K562 (cell line): ENCODE results near the gene TPRG1L. TPM values are rescaled to one million over a fixed set of nuclear protein-coding genes. Genes with fewer than 3 reads are reported as not detected.

Experiments used
- HNRNPH1 ChIP-seq: fragments of 200-400 bp; formaldehyde crosslinking; optimal IDR thresholded peaks from 2 replicates; pipeline ENCODE3; 2017; ENCODE audit warnings: low read depth, mild to moderate bottlenecking, low read length, moderate library complexity
- HOXB6 ChIP-seq: fragments of 250-450 bp; sonication (Bioruptor Pico); IDR thresholded peaks from 2 replicates; pipeline ENCODE4 v1.5.1; 2022; ENCODE audit warnings: mild to moderate bottlenecking, borderline replicate concordance
- THRAP3 ChIP-seq: fragments of 450-650 bp; IDR thresholded peaks from 2 replicates; pipeline ENCODE4 v1.6.1; 2016; ENCODE audit warnings: mild to moderate bottlenecking, inconsistent platforms, borderline replicate concordance
- TSC22D4 ChIP-seq: fragments of 450-650 bp; IDR thresholded peaks from 2 replicates; pipeline ENCODE4 v1.6.1; 2016; ENCODE audit warnings: missing genetic modification characterization, missing biosample characterization, control low read depth
- ZNF140 ChIP-seq: fragments of 250-450 bp; sonication (Bioruptor Pico); IDR thresholded peaks from 2 replicates; pipeline ENCODE4 v1.8.0; 2021; ENCODE audit warnings: moderate library complexity, mild to moderate bottlenecking, inconsistent platforms
- ZNF311 ChIP-seq: fragments of 250-450 bp; sonication (Bioruptor Pico); IDR thresholded peaks from 2 replicates; pipeline ENCODE4 v1.4.0; 2020; ENCODE audit warnings: mild to moderate bottlenecking, moderate library complexity
- polyA plus RNA-seq, 8 experiments: library from polyadenylated mRNA; depleted of rRNA in 4 of 8; stranded (reverse) in 5 of 8; unstranded in 3 of 8; fragments of >200 nt; fragmentation: Nextera tagmentation in 2 of 8; fragmentation: Illumina TruSeq in 1 of 8; extraction: Ambion mirVana in 2 of 8; extraction: Trizol in 1 of 8; gene quantifications; 2 replicates each; pipeline versions ENCODE4 v1.2.1 to v1.2.3, GENCODE V29; 2011 to 2014; ENCODE audit warnings: inconsistent platforms in 1 of 8, missing spikeins in 1 of 8
- total RNA-seq, 7 experiments: library from RNA; depleted of rRNA in 6 of 7; stranded (reverse); fragments of >200 nt in 6 of 7; fragmentation: Illumina TruSeq in 2 of 7; extraction: Trizol in 2 of 7; gene quantifications; 2 replicates each; pipeline versions ENCODE4 v1.2.1 to v1.2.3, GENCODE V29; 2011 to 2021; ENCODE audit warnings: low replicate concordance in 1 of 7
- TF ChIP-seq, protein P1 (sequence below): sonication (generic); formaldehyde crosslinking; IDR thresholded peaks from 2 replicates; pipeline ENCODE4 v1.8.0; 2022; ENCODE audit warnings: mild to moderate bottlenecking, missing genetic modification reagents
- TF ChIP-seq, protein P2 (sequence below): fragments of 450-650 bp; formaldehyde crosslinking; IDR thresholded peaks from 2 replicates; pipeline ENCODE4 v1.4.0; 2022; ENCODE audit warnings: missing genetic modification characterization
- TF ChIP-seq, protein P3 (sequence below): fragments of 250-450 bp; sonication (Bioruptor Pico); IDR thresholded peaks from 2 replicates; pipeline ENCODE4 v1.5.0; 2021; ENCODE audit warnings: mild to moderate bottlenecking, moderate library complexity
- TF ChIP-seq, protein P4 (sequence below): fragments of 200-800 bp; sonication (Bioruptor generic); IDR thresholded peaks from 2 replicates; pipeline ENCODE4 v1.6.1; 2016; ENCODE audit warnings: missing genetic modification characterization, missing compliant biosample characterization

Gene TPRG1L
- total and polyA plus RNA-seq, 9 of the 15 experiments (the other 6 are each of a cell fraction or from before 2014, with no cell fraction given) = 1.6 to 11.0 (median 6.2) TPM

DNA sequence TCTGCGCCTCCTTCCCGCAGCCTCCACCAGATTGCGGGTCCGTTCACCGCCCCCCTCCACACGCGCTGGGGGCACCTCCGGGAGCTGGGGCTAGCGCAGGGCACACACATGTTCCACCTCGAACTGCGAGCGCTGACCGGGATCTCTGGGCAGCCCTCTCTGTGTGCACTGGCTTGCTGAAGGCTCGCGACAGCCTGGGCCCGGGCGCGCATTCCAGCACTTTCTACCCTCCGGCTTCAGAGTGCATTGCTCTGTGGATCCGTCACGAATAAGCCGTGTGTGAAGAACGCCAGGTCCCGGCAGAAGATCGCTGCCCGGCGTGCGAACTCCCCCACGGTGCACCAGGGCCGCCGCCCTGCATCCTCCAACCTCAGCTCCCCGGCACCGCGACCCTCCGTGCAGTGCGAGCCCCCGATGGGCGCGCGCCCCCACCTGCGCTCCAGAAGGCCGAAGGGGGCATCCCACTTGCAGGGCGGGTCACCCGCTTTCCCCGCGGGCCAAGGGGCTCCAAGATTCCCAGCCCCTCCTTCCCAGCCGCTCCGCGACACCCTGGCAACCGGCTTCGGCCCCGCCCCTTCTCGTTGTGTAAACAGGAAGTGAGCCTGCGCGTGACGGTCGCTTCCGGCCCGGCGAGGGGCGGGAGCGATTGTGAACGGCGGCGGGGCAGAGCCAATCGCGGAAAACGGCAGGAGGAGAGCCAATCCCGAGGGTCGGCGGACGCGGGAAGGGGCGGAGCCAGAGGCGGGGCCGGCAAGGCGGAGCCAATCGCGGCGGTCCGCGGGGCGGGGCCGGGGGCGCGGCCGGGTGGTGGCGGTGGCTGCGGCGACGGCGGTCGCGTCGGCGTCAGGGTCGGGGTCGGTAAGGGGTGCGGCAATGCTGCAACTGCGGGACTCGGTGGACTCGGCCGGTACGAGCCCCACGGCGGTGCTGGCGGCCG is at the start of gene TPRG1L (continued):
- TF ChIP-seq HNRNPH1 = no peak
- TF ChIP-seq, protein P1, sequence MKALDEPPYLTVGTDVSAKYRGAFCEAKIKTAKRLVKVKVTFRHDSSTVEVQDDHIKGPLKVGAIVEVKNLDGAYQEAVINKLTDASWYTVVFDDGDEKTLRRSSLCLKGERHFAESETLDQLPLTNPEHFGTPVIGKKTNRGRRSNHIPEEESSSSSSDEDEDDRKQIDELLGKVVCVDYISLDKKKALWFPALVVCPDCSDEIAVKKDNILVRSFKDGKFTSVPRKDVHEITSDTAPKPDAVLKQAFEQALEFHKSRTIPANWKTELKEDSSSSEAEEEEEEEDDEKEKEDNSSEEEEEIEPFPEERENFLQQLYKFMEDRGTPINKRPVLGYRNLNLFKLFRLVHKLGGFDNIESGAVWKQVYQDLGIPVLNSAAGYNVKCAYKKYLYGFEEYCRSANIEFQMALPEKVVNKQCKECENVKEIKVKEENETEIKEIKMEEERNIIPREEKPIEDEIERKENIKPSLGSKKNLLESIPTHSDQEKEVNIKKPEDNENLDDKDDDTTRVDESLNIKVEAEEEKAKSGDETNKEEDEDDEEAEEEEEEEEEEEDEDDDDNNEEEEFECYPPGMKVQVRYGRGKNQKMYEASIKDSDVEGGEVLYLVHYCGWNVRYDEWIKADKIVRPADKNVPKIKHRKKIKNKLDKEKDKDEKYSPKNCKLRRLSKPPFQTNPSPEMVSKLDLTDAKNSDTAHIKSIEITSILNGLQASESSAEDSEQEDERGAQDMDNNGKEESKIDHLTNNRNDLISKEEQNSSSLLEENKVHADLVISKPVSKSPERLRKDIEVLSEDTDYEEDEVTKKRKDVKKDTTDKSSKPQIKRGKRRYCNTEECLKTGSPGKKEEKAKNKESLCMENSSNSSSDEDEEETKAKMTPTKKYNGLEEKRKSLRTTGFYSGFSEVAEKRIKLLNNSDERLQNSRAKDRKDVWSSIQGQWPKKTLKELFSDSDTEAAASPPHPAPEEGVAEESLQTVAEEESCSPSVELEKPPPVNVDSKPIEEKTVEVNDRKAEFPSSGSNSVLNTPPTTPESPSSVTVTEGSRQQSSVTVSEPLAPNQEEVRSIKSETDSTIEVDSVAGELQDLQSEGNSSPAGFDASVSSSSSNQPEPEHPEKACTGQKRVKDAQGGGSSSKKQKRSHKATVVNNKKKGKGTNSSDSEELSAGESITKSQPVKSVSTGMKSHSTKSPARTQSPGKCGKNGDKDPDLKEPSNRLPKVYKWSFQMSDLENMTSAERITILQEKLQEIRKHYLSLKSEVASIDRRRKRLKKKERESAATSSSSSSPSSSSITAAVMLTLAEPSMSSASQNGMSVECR (CRISPR knock-in tag) = 0 out of 2 replicates have a peak, but pooled peaks have one; percentile 55
- TF ChIP-seq, protein P2, sequence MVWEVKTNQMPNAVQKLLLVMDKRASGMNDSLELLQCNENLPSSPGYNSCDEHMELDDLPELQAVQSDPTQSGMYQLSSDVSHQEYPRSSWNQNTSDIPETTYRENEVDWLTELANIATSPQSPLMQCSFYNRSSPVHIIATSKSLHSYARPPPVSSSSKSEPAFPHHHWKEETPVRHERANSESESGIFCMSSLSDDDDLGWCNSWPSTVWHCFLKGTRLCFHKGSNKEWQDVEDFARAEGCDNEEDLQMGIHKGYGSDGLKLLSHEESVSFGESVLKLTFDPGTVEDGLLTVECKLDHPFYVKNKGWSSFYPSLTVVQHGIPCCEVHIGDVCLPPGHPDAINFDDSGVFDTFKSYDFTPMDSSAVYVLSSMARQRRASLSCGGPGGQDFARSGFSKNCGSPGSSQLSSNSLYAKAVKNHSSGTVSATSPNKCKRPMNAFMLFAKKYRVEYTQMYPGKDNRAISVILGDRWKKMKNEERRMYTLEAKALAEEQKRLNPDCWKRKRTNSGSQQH = no peak
- no peak for TF ChIP-seq ZNF140 (CRISPR knock-in tag)
- TF ChIP-seq THRAP3 = no peak
- no peak for TF ChIP-seq TSC22D4 (tag)
- no peak for TF ChIP-seq ZNF311 (CRISPR knock-in tag)
- no peak for TF ChIP-seq HOXB6 (CRISPR knock-in tag)
- TF ChIP-seq, protein P3, sequence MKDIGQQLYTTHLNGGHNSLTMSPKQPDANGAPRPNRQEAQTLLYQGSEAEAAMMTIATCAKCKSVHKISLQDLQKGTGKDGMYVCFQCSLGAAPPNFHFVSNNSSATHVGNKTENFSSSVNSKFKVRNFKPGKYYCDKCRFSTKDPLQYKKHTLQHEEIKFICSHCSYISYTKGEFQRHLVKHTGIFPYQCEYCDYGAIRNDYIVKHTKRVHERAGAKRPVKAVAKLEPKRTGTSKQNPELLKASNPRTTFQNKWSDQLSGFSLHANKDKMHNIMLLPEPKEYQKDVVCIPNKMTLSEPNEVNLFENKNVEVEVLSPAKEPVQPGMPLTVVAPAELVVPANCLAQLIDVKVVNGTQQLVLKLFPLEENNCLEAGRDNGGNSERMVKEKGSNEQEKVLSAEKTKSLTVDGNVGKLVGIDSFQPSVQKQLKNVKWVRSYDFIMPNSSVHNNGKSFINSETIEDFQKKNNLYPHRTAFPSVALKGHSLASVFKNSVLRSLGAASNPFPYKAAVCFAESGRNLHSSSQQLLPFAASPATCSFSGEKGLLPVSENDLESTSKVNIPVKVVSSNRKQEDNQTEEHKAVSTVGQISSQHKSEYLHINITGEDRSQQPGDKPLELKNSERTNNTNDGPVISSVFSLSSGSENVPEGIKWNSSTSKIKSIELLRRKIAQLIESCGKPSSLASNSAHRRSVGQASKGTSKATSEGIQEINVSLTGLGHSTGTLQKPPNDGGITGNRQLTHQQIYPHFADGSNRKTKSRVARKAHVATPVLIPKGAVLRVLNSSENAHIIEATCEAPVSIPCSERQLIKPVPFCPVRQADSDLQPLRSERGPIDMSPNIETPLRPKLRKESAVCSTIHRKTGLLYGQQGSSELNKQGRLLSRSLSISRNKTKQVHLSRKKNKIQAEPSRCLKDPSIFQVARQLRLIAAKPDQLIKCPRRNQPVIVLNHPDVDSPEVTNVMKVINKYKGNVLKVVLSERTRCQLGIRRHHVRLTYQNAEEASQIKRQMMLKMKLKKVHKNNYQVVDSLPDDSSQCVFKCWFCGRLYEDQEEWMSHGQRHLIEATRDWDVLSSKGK (CRISPR knock-in tag) = no peak
- TF ChIP-seq, protein P4, sequence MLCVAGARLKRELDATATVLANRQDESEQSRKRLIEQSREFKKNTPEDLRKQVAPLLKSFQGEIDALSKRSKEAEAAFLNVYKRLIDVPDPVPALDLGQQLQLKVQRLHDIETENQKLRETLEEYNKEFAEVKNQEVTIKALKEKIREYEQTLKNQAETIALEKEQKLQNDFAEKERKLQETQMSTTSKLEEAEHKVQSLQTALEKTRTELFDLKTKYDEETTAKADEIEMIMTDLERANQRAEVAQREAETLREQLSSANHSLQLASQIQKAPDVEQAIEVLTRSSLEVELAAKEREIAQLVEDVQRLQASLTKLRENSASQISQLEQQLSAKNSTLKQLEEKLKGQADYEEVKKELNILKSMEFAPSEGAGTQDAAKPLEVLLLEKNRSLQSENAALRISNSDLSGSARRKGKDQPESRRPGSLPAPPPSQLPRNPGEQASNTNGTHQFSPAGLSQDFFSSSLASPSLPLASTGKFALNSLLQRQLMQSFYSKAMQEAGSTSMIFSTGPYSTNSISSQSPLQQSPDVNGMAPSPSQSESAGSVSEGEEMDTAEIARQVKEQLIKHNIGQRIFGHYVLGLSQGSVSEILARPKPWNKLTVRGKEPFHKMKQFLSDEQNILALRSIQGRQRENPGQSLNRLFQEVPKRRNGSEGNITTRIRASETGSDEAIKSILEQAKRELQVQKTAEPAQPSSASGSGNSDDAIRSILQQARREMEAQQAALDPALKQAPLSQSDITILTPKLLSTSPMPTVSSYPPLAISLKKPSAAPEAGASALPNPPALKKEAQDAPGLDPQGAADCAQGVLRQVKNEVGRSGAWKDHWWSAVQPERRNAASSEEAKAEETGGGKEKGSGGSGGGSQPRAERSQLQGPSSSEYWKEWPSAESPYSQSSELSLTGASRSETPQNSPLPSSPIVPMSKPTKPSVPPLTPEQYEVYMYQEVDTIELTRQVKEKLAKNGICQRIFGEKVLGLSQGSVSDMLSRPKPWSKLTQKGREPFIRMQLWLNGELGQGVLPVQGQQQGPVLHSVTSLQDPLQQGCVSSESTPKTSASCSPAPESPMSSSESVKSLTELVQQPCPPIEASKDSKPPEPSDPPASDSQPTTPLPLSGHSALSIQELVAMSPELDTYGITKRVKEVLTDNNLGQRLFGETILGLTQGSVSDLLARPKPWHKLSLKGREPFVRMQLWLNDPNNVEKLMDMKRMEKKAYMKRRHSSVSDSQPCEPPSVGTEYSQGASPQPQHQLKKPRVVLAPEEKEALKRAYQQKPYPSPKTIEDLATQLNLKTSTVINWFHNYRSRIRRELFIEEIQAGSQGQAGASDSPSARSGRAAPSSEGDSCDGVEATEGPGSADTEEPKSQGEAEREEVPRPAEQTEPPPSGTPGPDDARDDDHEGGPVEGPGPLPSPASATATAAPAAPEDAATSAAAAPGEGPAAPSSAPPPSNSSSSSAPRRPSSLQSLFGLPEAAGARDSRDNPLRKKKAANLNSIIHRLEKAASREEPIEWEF (CRISPR knock-in tag) = no peak
